Glomerular visceral epithelial cell (primary cell): ENCODE measurements around the gene HBEGF.
A peak's percentile ranks its signal among the peaks of the same experiment; 100 is the strongest.

Source experiments
- DNase-seq: peaks from one replicate; pipeline ENCODE4 v3.0.0-alpha.2; 2016; ENCODE audit errors: extremely low spot score

Gene HBEGF

GRCh38 chr5:140336388-140336787, 10.0 kb downstream of the HBEGF start:
- DNase-seq: no peak

GRCh38 chr5:140331638-140332037, 14.8 kb downstream of the HBEGF start:
- DNase-seq: no peak

- no peak for DNase-seq
Measured at GRCh38 chr5:140329739-140330481, 16.5 kb downstream of the HBEGF start.

- DNase-seq: no peak
Measured at GRCh38 chr5:140328036-140328764, 18.2 kb downstream of the HBEGF start.

GRCh38 chr5:140327589-140327988, 18.8 kb downstream of the HBEGF start:
- DNase-seq: no peak

- no peak for DNase-seq
Measured at GRCh38 chr5:140325486-140325885, 20.9 kb downstream of the HBEGF start.

- DNase-seq: no peak
Measured at GRCh38 chr5:140324617-140325241, 21.7 kb downstream of the HBEGF start.

- DNase-seq: peak; percentile 49
Measured at GRCh38 chr5:140324041-140324600, 22.3 kb downstream of the HBEGF start.

GRCh38 chr5:140322751-140323731, 23.4 kb downstream of the HBEGF start:
- DNase-seq: peak; percentile 98

- DNase-seq: no peak
Measured at GRCh38 chr5:140321796-140322195, 24.6 kb downstream of the HBEGF start.

GRCh38 chr5:140319833-140320232, 26.6 kb downstream of the HBEGF start:
- DNase-seq: no peak

- no peak for DNase-seq
Measured at GRCh38 chr5:140318792-140319191, 27.6 kb downstream of the HBEGF start.

- DNase-seq: peak; percentile 79
Measured at GRCh38 chr5:140317859-140318258, 28.5 kb downstream of the HBEGF start.

GRCh38 chr5:140312791-140313189, 33.6 kb downstream of the HBEGF start:
- no peak for DNase-seq

GRCh38 chr5:140312067-140312790, 34.2 kb downstream of the HBEGF start:
- peak; percentile 85 for DNase-seq

- peak; percentile 77 for DNase-seq
Measured at GRCh38 chr5:140311011-140311467, 35.4 kb downstream of the HBEGF start.

- DNase-seq: no peak
Measured at GRCh38 chr5:140310434-140310833, 36.0 kb downstream of the HBEGF start.

- DNase-seq: no peak
Measured at GRCh38 chr5:140309706-140310249, 36.6 kb downstream of the HBEGF start.

GRCh38 chr5:140305471-140305870, 40.9 kb downstream of the HBEGF start:
- no peak for DNase-seq

GRCh38 chr5:140303966-140304365, 42.4 kb downstream of the HBEGF start:
- DNase-seq: no peak
